Astrocyte of the spinal cord (primary cell): ENCODE measurements around the gene MROH2B.
A peak's percentile ranks its signal among the peaks of the same experiment; 100 is the strongest.

Source experiments
- DNase-seq: peaks from one replicate; pipeline ENCODE4 v3.0.0; 2011; ENCODE audit warnings: low read depth, low spot score
- H3K4me3 ChIP-seq: 2 replicates; pipeline ENCODE4 v1.5.1; 2011; ENCODE audit warnings: low read depth, mild to moderate bottlenecking, low read length, moderate library complexity
- in situ Hi-C: cut with HindIII; loops from 2 replicates; pipeline ENCODE4 v1.10.0; 2017; ENCODE audit warnings: low sequenced_read_pairs
- TF ChIP-seq, protein P1 (sequence below): IDR thresholded peaks from 2 replicates; pipeline ENCODE4 v1.5.1; 2012; ENCODE audit warnings: low read depth, mild to moderate bottlenecking, low read length, inconsistent platforms

MROH2B gene

GRCh38 chr5:40962207-40962955 is 108.8 kb downstream of the MROH2B start:
- TF ChIP-seq, protein P1, sequence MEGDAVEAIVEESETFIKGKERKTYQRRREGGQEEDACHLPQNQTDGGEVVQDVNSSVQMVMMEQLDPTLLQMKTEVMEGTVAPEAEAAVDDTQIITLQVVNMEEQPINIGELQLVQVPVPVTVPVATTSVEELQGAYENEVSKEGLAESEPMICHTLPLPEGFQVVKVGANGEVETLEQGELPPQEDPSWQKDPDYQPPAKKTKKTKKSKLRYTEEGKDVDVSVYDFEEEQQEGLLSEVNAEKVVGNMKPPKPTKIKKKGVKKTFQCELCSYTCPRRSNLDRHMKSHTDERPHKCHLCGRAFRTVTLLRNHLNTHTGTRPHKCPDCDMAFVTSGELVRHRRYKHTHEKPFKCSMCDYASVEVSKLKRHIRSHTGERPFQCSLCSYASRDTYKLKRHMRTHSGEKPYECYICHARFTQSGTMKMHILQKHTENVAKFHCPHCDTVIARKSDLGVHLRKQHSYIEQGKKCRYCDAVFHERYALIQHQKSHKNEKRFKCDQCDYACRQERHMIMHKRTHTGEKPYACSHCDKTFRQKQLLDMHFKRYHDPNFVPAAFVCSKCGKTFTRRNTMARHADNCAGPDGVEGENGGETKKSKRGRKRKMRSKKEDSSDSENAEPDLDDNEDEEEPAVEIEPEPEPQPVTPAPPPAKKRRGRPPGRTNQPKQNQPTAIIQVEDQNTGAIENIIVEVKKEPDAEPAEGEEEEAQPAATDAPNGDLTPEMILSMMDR: no peak
- in situ Hi-C loops: no loop called here
- DNase-seq: peak; percentile 21
- no peak overlapping the region for H3K4me3 ChIP-seq

DNA sequence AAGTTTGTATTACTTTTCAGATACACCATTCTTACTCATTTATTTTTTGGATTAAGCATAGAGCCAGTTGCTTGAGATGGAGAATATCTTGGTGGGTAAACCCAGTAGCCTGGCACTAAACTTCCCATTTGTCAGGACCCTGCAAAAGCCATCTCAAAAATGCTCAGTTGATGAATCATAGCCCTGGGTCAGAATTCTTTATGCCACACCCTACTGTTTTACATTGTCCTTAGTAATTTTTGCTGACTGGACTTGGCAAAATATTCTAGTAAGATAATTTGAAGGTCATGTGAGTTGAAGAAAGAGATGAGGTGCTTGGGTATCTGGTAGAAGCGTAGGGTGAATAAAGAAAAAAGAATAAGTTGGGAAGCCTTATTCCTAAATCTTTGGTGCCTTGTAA is 111.1 kb downstream of the MROH2B start:
- no peak for DNase-seq
- TF ChIP-seq, protein P1: no peak
- no peak overlapping the region for H3K4me3 ChIP-seq
- in situ Hi-C loops: no loop called here

- no peak overlapping the region for H3K4me3 ChIP-seq
- TF ChIP-seq, protein P1: no peak
- peak; percentile 36 for DNase-seq
- in situ Hi-C loops: no loop called here
Measured at GRCh38 chr5:40958811-40959210, 112.3 kb downstream of the MROH2B start.

DNA sequence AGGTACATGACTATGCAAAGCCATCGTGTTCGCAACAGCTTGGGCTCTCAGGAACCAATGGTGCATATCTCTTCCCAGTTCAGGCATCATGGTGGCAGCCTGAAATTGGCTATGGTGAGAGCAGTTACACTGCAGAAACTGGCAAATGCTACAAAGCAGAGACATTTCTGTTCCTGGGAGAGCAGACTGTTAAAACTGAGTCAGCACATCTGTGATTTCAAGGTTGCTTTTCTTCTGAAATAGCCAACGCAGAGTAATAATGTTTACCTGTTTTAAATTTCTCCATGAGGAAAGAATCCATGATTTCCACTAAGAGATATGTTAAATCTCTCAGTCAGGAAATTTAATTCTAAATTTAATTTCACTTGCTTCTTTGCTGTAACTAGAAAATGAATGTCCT is 114.1 kb downstream of the MROH2B start:
- H3K4me3 ChIP-seq: no peak overlapping the region
- in situ Hi-C loops: no loop called here
- TF ChIP-seq, protein P1: no peak
- DNase-seq: no peak

GRCh38 chr5:40955313-40955712 is 115.8 kb downstream of the MROH2B start:
- DNase-seq: no peak
- no peak overlapping the region for H3K4me3 ChIP-seq
- in situ Hi-C loops: no loop called here
- TF ChIP-seq, protein P1: no peak
